ENCODE measurements around the gene CERS3.

- TF ChIP-seq EZH2 (IDR thresholded peaks at IDR 0.05; ENCODE audit: low read length), result no peak
- TF ChIP-seq CTCF (optimal IDR thresholded peaks at IDR 0.05 in 1 of 3, IDR thresholded peaks at IDR 0.05 in 1 of 3, conservative IDR thresholded peaks at IDR 0.05 in 1 of 3; ENCODE audit: extremely low read depth in 1 of 3, insufficient read depth in 2 of 3, low read length in 3 of 3), result no peak
Measured at GRCh38 chr15:100529556-100529955, 806 bp upstream of the CERS3 start.
